Kidney tubule cell (primary cell): ENCODE data around the gene PET100.
A peak's percentile ranks its signal among the peaks of the same experiment; 100 is the strongest.

Experiments used
- DNase-seq: peaks from one replicate; pipeline ENCODE4 v3.0.0-alpha.2; 2018; ENCODE audit warnings: low spot score

Gene PET100, protein sequence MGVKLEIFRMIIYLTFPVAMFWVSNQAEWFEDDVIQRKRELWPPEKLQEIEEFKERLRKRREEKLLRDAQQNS

GRCh38 chr19:7629347-7630054 lies at the start of gene PET100, which contains the start of gene XAB2:
PET100 (plus strand) TSS chr19:7629793; CDS start chr19:7629834, 41 bp downstream.
XAB2 (minus strand) TSS chr19:7629545; CDS start chr19:7629527, 18 bp downstream.
- peak; percentile 99 for DNase-seq

DNA sequence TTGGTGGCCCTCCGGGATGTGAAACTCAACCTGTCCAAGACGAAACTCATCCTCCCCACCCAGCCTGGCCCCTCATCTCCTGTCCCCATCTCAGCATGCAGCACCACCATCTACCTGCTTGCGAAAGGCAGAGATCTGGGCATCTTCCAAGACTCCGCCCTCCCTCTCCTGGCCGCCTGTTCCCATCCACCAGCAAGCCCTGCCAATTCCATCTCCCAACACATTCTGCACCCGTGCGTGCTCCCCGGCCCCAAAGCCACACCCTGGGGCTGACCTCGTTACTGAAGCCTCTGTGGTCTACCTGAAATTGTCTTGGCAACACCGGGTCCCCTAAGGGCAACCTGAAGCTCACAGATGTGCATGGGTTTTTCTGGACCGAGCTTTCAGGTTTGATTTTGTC lies 47.1 kb upstream of the PET100 start:
- DNase-seq: no peak

GRCh38 chr19:7589822-7590221 lies 39.8 kb upstream of the PET100 start:
- no peak for DNase-seq

- no peak for DNase-seq
These were observed 39.3 kb upstream of the PET100 start for GRCh38 chr19:7590256-7590655.

DNA sequence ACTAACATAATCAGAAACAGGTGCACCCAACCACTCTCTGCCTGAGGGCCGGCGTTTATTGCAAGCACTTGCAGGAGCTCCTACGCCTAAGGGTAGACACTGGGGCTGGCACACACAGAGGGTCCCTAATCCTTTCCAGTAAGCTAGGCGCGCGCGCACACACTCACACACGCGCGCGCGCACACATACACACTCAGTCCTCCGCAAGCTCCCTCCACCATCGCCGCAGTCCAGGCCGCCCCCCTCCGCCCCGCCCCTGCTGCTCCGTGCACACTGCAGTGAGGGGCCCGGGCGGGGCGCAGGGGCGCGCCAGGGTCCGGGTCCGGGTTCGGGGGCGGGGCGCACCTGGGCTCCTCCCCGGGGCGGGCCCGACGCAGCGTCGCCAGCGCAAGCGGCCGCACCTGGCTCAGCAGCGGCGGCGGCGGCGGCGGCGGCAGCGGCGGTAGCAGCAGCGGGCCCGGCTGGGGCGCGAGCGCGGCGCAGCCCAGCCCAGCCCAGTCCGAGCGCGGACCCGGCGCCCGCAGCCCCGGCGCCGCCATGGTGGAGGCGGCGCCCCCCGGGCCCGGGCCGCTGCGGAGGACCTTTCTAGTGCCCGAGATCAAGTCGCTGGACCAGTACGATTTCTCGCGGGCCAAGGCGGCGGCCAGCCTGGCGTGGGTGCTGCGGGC lies 34.0 kb upstream of the PET100 start, which contains the start of gene CAMSAP3:
Gene CAMSAP3, plus strand, starts transcription at position 398 of the 668 bp plus-strand sequence. Its CDS starts 140 bp downstream, at position 538.
- DNase-seq: peak; percentile 64

DNA sequence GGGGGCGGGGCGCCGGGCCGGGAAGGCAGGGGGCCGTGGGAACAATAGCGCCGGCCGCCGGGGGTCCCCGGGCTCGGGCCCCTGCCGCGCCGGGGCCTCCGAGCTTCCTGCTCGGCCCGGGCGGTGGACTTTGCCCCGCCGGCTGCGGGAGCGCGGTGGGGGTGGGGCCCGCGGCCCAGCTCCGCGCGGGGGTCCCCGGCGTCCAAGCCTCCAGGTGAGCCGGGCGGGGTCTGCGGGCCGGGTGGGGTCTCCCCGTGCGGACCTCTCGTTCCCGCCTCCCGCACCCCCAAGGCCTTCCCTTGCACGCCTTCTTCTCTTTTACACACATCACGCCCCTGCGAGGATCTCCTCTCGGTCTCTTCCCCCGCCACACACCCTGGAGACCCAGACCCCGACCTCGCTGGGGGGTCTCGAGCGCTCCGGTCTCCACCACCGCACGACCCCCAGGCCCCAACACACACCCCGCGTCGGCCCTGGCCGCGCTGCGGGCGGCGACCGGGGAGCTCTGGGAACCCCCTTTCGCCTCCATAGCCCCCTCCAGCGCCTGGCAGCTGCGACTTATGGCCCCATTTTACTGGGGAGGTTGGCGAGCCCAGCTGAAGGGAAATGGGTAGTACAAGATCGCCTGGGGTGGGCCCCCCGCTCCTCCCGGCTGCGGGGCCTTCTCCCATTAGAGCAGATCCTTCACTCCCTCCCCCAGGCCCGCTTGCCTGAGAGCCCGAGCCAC lies 33.2 kb upstream of the PET100 start:
- no peak for DNase-seq

- DNase-seq: peak; percentile 20
These were observed 31.9 kb upstream of the PET100 start for GRCh38 chr19:7597689-7598088.

- no peak for DNase-seq
These were observed 31.4 kb upstream of the PET100 start for GRCh38 chr19:7598180-7598579.

DNA sequence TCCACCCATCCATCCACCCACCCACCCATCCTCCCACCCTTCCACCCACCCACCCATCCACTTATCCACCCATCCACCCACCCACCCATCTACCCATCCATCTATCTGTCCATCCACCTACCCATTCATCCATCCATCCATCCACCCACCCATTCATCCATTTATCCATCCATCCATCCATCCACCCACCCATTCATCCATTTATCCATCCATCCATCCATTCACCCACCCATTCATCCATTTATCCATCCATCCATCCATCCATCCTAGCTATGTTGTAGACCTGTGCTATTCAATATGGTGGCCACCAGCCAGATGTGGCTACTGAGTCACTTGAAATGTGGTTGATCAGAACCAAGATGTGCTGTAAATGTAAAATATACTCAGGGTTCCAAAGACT lies 28.9 kb upstream of the PET100 start:
- no peak for DNase-seq

- DNase-seq: no peak
These were observed 27.2 kb upstream of the PET100 start for GRCh38 chr19:7602240-7602934.

- no peak for DNase-seq
These were observed 26.6 kb upstream of the PET100 start for GRCh38 chr19:7602935-7603497.

DNA sequence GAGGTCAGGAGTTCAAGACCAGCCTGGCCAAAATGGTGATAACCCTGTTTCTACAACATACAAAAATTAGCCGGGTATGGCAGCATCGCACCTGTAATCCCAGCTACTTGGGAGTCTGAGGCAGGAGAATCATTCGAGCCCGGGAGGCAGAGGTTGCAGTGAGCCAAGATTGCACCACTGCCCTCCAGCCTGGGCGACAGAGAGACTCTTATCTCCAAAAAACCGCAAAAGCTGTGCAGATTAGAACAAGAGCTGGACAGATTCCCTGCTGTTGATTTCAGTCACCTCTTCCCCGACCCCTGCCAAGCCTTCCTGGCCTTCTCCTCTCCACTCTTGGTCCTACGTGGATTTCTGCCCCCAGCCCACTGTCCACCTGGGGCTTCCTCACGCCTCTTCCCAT lies 25.7 kb upstream of the PET100 start:
- no peak for DNase-seq

DNA sequence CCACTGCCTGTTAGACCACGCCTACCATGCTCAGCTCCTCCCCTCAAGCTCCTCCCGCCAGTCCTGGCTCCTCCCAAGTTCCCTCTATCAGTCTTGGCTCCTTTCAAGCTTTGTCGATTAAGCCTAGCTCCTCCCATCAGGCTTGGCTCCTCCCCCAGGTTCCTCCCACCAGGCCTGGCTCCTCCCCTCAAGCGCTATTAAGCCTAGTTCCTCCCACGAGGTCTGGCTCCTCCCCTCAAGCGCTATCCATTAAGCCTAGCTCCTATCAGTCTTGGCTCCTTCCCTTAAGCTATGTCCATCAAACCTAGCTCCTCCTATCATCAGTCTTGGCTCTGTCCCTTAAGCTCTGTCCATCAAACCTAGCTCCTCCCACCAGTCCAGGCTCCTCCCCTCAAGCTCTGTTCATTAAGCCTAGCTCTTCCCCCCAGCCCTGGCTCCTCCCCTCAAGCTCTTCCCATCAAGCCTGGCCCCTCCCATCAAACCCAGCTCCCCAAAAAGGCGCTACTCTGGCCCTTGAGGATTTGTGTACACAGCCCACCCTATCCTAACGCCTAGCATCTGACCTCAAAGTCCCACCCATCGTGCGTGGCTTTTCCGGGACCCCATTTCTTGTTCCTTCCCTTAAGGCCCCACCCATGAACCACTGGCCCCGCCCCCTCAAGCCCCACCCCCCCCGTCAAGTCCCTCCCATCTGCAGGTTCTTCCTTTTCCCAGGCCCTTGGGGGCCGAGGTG lies 23.9 kb upstream of the PET100 start:
- DNase-seq: peak; percentile 36

DNA sequence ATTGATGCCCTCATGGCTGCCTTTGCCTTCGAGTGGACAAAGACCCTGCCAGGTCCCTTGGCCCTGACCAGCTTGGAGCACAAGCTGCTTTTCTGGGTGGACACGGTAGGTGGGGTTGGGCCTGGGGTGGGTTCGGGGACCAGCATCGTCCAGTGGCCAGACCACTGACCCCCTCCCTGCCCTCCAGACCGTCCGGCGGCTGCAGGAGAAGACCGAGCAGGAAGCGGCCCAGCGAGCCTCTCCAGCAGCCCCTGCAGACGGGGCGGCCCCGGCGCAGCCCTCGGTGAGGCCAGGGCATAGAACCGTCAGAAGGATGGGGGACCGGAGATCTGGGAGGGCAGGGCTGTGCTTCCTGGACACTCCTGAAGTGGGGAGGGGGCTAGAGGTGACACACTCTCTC lies 23.3 kb upstream of the PET100 start:
- DNase-seq: no peak

DNA sequence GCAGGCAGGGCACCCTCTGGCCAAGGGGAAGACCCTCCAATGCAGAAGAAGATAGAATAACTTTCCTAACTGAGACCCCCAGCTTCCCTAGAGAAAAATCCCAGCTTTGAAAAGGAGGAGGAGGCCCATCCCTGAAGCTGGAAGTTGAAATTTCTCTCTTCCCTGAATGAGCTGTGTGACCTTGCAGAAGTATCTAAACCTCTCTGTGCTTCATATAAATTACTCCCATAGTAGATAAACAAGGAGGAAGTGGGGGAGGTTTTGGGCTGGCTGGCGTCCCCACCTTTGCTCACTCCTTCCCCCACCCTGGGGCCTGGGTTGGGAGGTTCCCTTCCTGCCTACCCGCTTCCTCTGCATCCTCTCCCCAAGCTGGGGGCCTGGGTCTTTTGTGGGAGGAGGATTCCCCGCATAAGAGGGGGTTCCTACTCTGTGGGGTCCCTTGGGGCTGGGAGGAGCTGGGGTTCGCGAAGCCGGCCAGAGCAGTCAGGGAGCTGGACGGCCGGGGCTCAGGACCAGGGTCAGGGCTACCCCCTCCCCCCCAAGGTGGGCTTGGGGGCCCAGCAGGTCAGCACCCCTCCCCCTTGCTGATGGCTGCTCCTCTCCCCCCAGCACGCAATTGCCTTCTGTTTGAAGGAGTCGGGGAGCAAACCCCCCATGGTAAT lies 22.2 kb upstream of the PET100 start:
- DNase-seq: no peak

- DNase-seq: no peak
These were observed 21.6 kb upstream of the PET100 start for GRCh38 chr19:7607874-7608560.

GRCh38 chr19:7610491-7611240 lies 18.9 kb upstream of the PET100 start:
- DNase-seq: no peak

DNA sequence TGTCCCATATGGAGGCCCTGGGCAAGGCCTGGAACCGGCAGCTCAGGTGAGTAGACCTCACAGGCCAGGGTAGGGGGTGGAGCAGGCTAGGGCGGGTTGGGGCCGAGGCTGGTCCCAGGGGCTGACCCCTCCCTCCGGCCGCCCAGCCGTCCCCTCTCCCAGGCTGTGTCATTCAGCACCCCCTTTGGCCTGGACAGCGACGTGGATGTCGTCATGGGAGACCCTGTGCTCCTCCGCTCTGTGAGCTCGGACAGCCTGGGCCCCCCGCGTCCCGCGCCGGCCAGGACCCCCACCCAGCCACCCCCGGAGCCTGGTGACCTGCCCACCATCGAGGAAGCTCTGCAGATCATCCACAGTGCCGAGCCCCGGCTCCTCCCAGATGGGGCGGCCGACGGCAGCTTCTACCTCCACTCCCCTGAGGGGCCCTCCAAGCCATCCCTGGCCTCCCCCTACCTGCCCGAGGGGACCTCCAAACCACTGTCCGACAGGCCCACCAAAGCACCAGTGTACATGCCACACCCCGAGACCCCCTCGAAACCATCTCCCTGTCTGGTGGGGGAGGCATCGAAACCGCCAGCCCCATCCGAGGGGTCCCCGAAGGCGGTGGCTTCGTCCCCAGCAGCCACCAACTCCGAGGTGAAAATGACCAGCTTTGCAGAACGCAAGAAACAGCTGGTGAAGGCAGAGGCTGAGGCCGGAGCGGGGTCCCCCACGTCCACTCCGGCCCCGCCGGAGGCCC lies 17.9 kb upstream of the PET100 start:
- DNase-seq: no peak
